K562 (cell line): ENCODE measurements around the gene CERS1. TPM values are rescaled to one million over a fixed set of nuclear protein-coding genes. Genes with fewer than 3 reads are reported as not detected.

Source experiments
- ATAC-seq: fragments of 200-7000 bp; cut with Tn5 transposase; 3 replicates; pipeline ENCODE4 v1.9.1; 2020; ENCODE audit warnings: moderate library complexity
- BruUV-seq: library from RNA; stranded (reverse); fragments of 400-500 nt; replicated peaks from 2 replicates; lab custom pipeline; 2021; lab: Mats Ljungman, UMichigan
- CTCF ChIA-PET: fragments of 300-600 bp; formaldehyde crosslinking; extraction: SDS; loops from one replicate; lab custom pipeline; 2021; ENCODE audit warnings: low intra/inter-chr PET ratio; lab: Yijun Ruan, JAX
- POLR2A ChIA-PET: fragments of 300-600, 350-650 bp; sonication (Branson Sonifier 250); formaldehyde crosslinking; extraction: SDS; loops from one replicate; lab custom pipeline; 2021; ENCODE audit warnings: antibody characterized with exemption, inconsistent platforms; lab: Yijun Ruan, JAX
- DNase-seq, 4 experiments: peaks; one replicate each; pipeline versions ENCODE4 v3.0.0 to v3.0.0-alpha.2; 2011 to 2018; ENCODE audit warnings: low spot score in 3 of 4, mixed read lengths in 3 of 4; ENCODE audit errors: extremely low read depth in 1 of 4
- FAIRE-seq: peaks from 2 replicates; lab custom pipeline; 2011; peaks lifted over from hg19 to GRCh38; lab: Jason Lieb, UNC
- H2AFZ ChIP-seq: 2 replicates; pipeline ENCODE4 v1.6.0; 2011; ENCODE audit warnings: low read depth, low read length, control low read depth, inconsistent platforms
- H3K27ac ChIP-seq: fragments of 200-600 bp; 3 replicates; pipeline ENCODE4 v1.8.0; 2011; ENCODE audit warnings: low read depth, mild to moderate bottlenecking, control low read depth, inconsistent platforms, low read length, moderate library complexity, mixed read lengths; ENCODE audit errors: extremely low read depth
- H3K27me3 ChIP-seq, 2 experiments: fragments of 300-600 bp in 1 of 2; 2 replicates in 1 of 2; 3 replicates in 1 of 2; pipeline versions ENCODE4 v1.6.0 to v1.8.0; 2011; ENCODE audit warnings: inconsistent platforms in 2 of 2, low read length in 2 of 2, mild to moderate bottlenecking in 1 of 2, mixed read lengths in 1 of 2, moderate library complexity in 1 of 2; ENCODE audit not compliant: control insufficient read depth in 2 of 2, insufficient read depth in 2 of 2
- H3K36me3 ChIP-seq: fragments of 300-600 bp; 3 replicates; pipeline ENCODE4 v1.8.0; 2011; ENCODE audit warnings: mild to moderate bottlenecking, low read length, inconsistent platforms; ENCODE audit not compliant: control insufficient read depth, insufficient read depth
- H3K4me1 ChIP-seq, 2 experiments: fragments of 200-600 bp in 1 of 2; replicated peaks in 1 of 2; 2 replicates in 1 of 2; 3 replicates in 1 of 2; pipeline versions ENCODE4 v1.5.1 to v1.8.0; 2011; ENCODE audit warnings: inconsistent platforms in 2 of 2, low read length in 2 of 2, mild to moderate bottlenecking in 1 of 2, mixed read lengths in 1 of 2, moderate library complexity in 1 of 2; ENCODE audit not compliant: control insufficient read depth in 2 of 2, insufficient read depth in 2 of 2
- H3K4me2 ChIP-seq: 2 replicates; pipeline ENCODE4 v1.6.1; 2011; ENCODE audit warnings: low read length, control low read depth, inconsistent platforms, mixed read lengths; ENCODE audit not compliant: insufficient read depth
- H3K4me3 ChIP-seq: fragments of 200-600 bp; sonication (generic), shearing (Covaris generic); 2 replicates; pipeline ENCODE4 v1.5.1; 2016; ENCODE audit warnings: control low read depth, inconsistent platforms
- H3K79me2 ChIP-seq: fragments of 200-600 bp; 3 replicates; pipeline ENCODE4 v1.8.0; 2011; ENCODE audit warnings: low read length, inconsistent platforms; ENCODE audit not compliant: control insufficient read depth, insufficient read depth
- H3K9ac ChIP-seq, 2 experiments: 2 replicates each; pipeline versions ENCODE4 v1.6.0 to v1.6.1; 2011; ENCODE audit warnings: low read depth in 2 of 2, low read length in 2 of 2, control low read depth in 1 of 2, inconsistent platforms in 1 of 2, mild to moderate bottlenecking in 1 of 2, mixed read lengths in 1 of 2; ENCODE audit not compliant: insufficient read depth in 1 of 2
- H3K9me1 ChIP-seq: one replicate; pipeline ENCODE4 v1.6.0; 2011; ENCODE audit warnings: inconsistent platforms, mild to moderate bottlenecking, low read length, moderate library complexity; ENCODE audit not compliant: control insufficient read depth, insufficient read depth
- H3K9me3 ChIP-seq: replicated peaks from 2 replicates; pipeline ENCODE4 v1.5.1; 2011; ENCODE audit warnings: low read depth, low read length, inconsistent platforms; ENCODE audit not compliant: control insufficient read depth, insufficient read depth
- H4K20me1 ChIP-seq: replicated peaks from 2 replicates; pipeline ENCODE4 v1.6.1; 2011; ENCODE audit warnings: low read length, inconsistent platforms, mixed read lengths; ENCODE audit not compliant: control insufficient read depth, insufficient read depth
- BRD4 ChIP-seq: fragments of 200-600 bp; sonication (generic); IDR thresholded peaks from 2 replicates; pipeline ENCODE4 v1.6.1; 2017; ENCODE audit warnings: inconsistent platforms
- DMBX1 ChIP-seq: fragments of 250-450 bp; sonication (Bioruptor Pico); IDR thresholded peaks from 2 replicates; pipeline ENCODE4 v1.8.0; 2022; ENCODE audit warnings: inconsistent platforms, mild to moderate bottlenecking, moderate library complexity, borderline replicate concordance
- ELF4 ChIP-seq: fragments of 450-650 bp; formaldehyde crosslinking; IDR thresholded peaks from 2 replicates; pipeline ENCODE4 v1.4.0; 2022; ENCODE audit warnings: missing genetic modification characterization
- HDAC8 ChIP-seq: fragments of 450-650 bp; IDR thresholded peaks from 2 replicates; pipeline ENCODE4 v1.6.1; 2016; ENCODE audit warnings: mild to moderate bottlenecking, missing genetic modification characterization, moderate library complexity, missing compliant biosample characterization
- NR4A1 ChIP-seq, 2 experiments: fragments of 250-450 bp in 1 of 2; fragments of 450-650 bp in 1 of 2; sonication (Bioruptor Pico) in 1 of 2; IDR thresholded peaks; 2 replicates each; pipeline versions ENCODE4 v1.4.0 to v1.6.1; 2016 to 2020; ENCODE audit warnings: mild to moderate bottlenecking in 2 of 2, missing compliant biosample characterization in 1 of 2, missing genetic modification characterization in 1 of 2, moderate library complexity in 1 of 2
- POU5F1 ChIP-seq: fragments of 150-350 bp; IDR thresholded peaks from 2 replicates; pipeline ENCODE4 v1.6.1; 2014; ENCODE audit warnings: borderline replicate concordance, low read length, low read depth, mild to moderate bottlenecking; ENCODE audit not compliant: partially characterized antibody
- SMAD4 ChIP-seq: fragments of 250-450 bp; sonication (Bioruptor Pico); conservative IDR thresholded peaks from 2 replicates; pipeline ENCODE4 v1.8.0; 2021; ENCODE audit warnings: inconsistent platforms, mild to moderate bottlenecking, moderate library complexity
- SOX6 ChIP-seq: fragments of 450-650 bp; IDR thresholded peaks from 2 replicates; pipeline ENCODE4 v1.6.1; 2014; ENCODE audit warnings: mild to moderate bottlenecking
- TBL1XR1 ChIP-seq, 2 experiments: IDR thresholded peaks; 2 replicates each; pipeline ENCODE4 v1.6.1; 2012; ENCODE audit warnings: improper control_type of control experiment in 2 of 2, low read length in 2 of 2, mild to moderate bottlenecking in 1 of 2
- XRCC3 ChIP-seq: fragments of 450-650 bp; IDR thresholded peaks from 2 replicates; pipeline ENCODE4 v1.6.1; 2017; ENCODE audit warnings: mild to moderate bottlenecking, moderate library complexity
- ZNF384 ChIP-seq: IDR thresholded peaks from 2 replicates; pipeline ENCODE4 v1.6.1; 2012; ENCODE audit warnings: low read depth, low read length, improper control_type of control experiment
- ZNF507 ChIP-seq: conservative IDR thresholded peaks from 2 replicates; pipeline ENCODE4 v1.6.1; 2017; ENCODE audit warnings: missing genetic modification characterization, missing compliant biosample characterization
- ZNF561 ChIP-seq: fragments of 450-650 bp; formaldehyde crosslinking; conservative IDR thresholded peaks from 2 replicates; pipeline ENCODE4 v1.4.0; 2020; ENCODE audit warnings: mild to moderate bottlenecking, moderate library complexity
- ZNF717 ChIP-seq: fragments of 250-450 bp; sonication (Bioruptor Pico); IDR thresholded peaks from 2 replicates; pipeline ENCODE4 v1.5.0; 2021
- WGBS: fragments of 100-300 bp; shearing (Covaris generic); methylation state at CpG from one replicate; pipeline ENCODE4 v1.1.6; 2016; ENCODE audit warnings: low coverage, mixed read lengths; ENCODE audit not compliant: insufficient coverage; ENCODE audit errors: missing lambda C conversion rate; 5-methylcytosine and 5-hydroxymethylcytosine counted together
- in situ Hi-C: fragments of 300-500 bp; cut with MboI; formaldehyde crosslinking; loops from 4 replicates; pipeline ENCODE4 v1.15.0; 2018; ENCODE audit warnings: inconsistent platforms, mixed read lengths
- intact Hi-C: fragments of 100-400 bp; cut with micrococcal nuclease; formaldehyde crosslinking; loops from 2 replicates; pipeline ENCODE4 v1.14.2; 2022
- polyA plus RNA-seq, 8 experiments: library from polyadenylated mRNA; depleted of rRNA in 4 of 8; stranded (reverse) in 5 of 8; unstranded in 3 of 8; fragments of >200 nt; fragmentation: Nextera tagmentation in 2 of 8; fragmentation: Illumina TruSeq in 1 of 8; extraction: Ambion mirVana in 2 of 8; extraction: Trizol in 1 of 8; gene quantifications; 2 replicates each; pipeline versions ENCODE4 v1.2.1 to v1.2.3, GENCODE V29; 2011 to 2014; ENCODE audit warnings: inconsistent platforms in 1 of 8, missing spikeins in 1 of 8
- total RNA-seq, 7 experiments: library from RNA; depleted of rRNA in 6 of 7; stranded (reverse); fragments of >200 nt in 6 of 7; fragmentation: Illumina TruSeq in 2 of 7; extraction: Trizol in 2 of 7; gene quantifications; 2 replicates each; pipeline versions ENCODE4 v1.2.1 to v1.2.3, GENCODE V29; 2011 to 2021; ENCODE audit warnings: low replicate concordance in 1 of 7
- TF ChIP-seq, protein P1 (sequence below): fragments of 200-800 bp; sonication (Bioruptor generic); IDR thresholded peaks from 2 replicates; pipeline ENCODE4 v1.6.1; 2016; ENCODE audit warnings: missing genetic modification characterization, missing compliant biosample characterization

Gene CERS1
- total and polyA plus RNA-seq, 9 of the 15 experiments (the other 6 are each of a cell fraction or from before 2014, with no cell fraction given) = 0.33 to 1.5 (median 0.86) TPM; not detected in 2

DNA sequence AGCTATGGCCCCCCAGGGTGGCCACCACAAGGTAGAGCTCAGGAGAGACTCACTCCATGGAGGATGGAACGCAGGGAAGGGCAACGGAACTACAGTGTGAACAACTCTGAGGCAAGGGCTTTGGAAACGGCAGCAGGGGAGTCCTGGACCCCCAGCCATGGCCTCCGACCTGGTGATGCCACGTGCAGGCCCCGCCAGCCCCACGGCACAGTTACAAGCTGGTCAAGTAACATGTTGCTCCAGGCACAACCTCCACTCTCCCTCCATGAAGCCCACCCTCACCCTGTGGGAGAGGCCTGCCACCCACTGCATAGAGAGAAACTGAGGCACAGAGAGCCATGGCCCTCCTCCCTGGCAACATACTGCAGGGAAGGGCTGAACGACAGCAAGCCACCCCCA is 9.1 kb upstream of the CERS1 start:
- 90% methylated on average over 8 of the region's 8 CpGs for WGBS
- ChIA-PET CTCF (no interaction called here), POLR2A (interaction anchor here (0.6 to 0.8 kb wide), 2 partner anchors 11 to 288 kb away, joined by 3 read pairs; no protein-coding TSS in a partner anchor)
- TF ChIP-seq ZNF507 (tag) = no peak
- TF ChIP-seq NR4A1 (CRISPR knock-in tag; IDR thresholded peaks at IDR 0.05) = no peak
- no peak for TF ChIP-seq NR4A1 (tag; IDR thresholded peaks at IDR 0.05)
- TF ChIP-seq SMAD4 = no peak
- no peak for TF ChIP-seq HDAC8
- no peak for TF ChIP-seq ZNF717 (CRISPR knock-in tag)
- no peak for TF ChIP-seq POU5F1
- no peak for TF ChIP-seq ZNF384
- TF ChIP-seq ZNF561 (CRISPR knock-in tag) = no peak
- TF ChIP-seq XRCC3 = no peak
- no peak for TF ChIP-seq ELF4 (CRISPR knock-in tag)
- no peak for TF ChIP-seq TBL1XR1 (IDR thresholded peaks at IDR 0.05; ENCODE audit: low read length in 2 of 2)
- TF ChIP-seq DMBX1 (CRISPR knock-in tag) = no peak
- no peak for TF ChIP-seq BRD4
- TF ChIP-seq, protein P1, sequence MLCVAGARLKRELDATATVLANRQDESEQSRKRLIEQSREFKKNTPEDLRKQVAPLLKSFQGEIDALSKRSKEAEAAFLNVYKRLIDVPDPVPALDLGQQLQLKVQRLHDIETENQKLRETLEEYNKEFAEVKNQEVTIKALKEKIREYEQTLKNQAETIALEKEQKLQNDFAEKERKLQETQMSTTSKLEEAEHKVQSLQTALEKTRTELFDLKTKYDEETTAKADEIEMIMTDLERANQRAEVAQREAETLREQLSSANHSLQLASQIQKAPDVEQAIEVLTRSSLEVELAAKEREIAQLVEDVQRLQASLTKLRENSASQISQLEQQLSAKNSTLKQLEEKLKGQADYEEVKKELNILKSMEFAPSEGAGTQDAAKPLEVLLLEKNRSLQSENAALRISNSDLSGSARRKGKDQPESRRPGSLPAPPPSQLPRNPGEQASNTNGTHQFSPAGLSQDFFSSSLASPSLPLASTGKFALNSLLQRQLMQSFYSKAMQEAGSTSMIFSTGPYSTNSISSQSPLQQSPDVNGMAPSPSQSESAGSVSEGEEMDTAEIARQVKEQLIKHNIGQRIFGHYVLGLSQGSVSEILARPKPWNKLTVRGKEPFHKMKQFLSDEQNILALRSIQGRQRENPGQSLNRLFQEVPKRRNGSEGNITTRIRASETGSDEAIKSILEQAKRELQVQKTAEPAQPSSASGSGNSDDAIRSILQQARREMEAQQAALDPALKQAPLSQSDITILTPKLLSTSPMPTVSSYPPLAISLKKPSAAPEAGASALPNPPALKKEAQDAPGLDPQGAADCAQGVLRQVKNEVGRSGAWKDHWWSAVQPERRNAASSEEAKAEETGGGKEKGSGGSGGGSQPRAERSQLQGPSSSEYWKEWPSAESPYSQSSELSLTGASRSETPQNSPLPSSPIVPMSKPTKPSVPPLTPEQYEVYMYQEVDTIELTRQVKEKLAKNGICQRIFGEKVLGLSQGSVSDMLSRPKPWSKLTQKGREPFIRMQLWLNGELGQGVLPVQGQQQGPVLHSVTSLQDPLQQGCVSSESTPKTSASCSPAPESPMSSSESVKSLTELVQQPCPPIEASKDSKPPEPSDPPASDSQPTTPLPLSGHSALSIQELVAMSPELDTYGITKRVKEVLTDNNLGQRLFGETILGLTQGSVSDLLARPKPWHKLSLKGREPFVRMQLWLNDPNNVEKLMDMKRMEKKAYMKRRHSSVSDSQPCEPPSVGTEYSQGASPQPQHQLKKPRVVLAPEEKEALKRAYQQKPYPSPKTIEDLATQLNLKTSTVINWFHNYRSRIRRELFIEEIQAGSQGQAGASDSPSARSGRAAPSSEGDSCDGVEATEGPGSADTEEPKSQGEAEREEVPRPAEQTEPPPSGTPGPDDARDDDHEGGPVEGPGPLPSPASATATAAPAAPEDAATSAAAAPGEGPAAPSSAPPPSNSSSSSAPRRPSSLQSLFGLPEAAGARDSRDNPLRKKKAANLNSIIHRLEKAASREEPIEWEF = no peak
- no peak for TF ChIP-seq SOX6
- H3K79me2 ChIP-seq = no peaks in the 10 kb centered on the region
- no peak overlapping the region for H3K9ac ChIP-seq
- H3K27ac ChIP-seq = no peak overlapping the region
- FAIRE-seq (no peak), DNase-seq (no peak), ATAC-seq (no peak)
- H3K9me3 ChIP-seq = no peaks in the 10 kb centered on the region
- peaks cover 70% of the 10 kb centered on the region; the same call in 2 of the 3 replicates for H3K36me3 ChIP-seq
- no peaks in the 10 kb centered on the region for H3K27me3 ChIP-seq
- H3K4me1 ChIP-seq = peaks cover 0 to 45% of the 10 kb centered on the region in 2 experiments; a peak in 2 of 5 replicates
- H2AFZ ChIP-seq = no peak overlapping the region
- no TSS peak for BruUV-seq
- H4K20me1 ChIP-seq = 0 out of 2 replicates have a peak, but pooled peaks cover 5% of the 10 kb centered on the region
- H3K4me3 ChIP-seq = no peak overlapping the region
- no peak overlapping the region for H3K4me2 ChIP-seq
- H3K9me1 ChIP-seq = no peaks in the 10 kb centered on the region
- intact Hi-C loops (no loop called here), in situ Hi-C loops (no loop called here)
